ENCODE results near the gene ENOX1.

- TF ChIP-seq, protein P1, sequence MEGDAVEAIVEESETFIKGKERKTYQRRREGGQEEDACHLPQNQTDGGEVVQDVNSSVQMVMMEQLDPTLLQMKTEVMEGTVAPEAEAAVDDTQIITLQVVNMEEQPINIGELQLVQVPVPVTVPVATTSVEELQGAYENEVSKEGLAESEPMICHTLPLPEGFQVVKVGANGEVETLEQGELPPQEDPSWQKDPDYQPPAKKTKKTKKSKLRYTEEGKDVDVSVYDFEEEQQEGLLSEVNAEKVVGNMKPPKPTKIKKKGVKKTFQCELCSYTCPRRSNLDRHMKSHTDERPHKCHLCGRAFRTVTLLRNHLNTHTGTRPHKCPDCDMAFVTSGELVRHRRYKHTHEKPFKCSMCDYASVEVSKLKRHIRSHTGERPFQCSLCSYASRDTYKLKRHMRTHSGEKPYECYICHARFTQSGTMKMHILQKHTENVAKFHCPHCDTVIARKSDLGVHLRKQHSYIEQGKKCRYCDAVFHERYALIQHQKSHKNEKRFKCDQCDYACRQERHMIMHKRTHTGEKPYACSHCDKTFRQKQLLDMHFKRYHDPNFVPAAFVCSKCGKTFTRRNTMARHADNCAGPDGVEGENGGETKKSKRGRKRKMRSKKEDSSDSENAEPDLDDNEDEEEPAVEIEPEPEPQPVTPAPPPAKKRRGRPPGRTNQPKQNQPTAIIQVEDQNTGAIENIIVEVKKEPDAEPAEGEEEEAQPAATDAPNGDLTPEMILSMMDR (IDR thresholded peaks at IDR 0.05; ENCODE audit: borderline replicate concordance, extremely low read depth, low read length, poor library complexity, severe bottlenecking), result no peak
- TF ChIP-seq EZH2 (IDR thresholded peaks at IDR 0.05; ENCODE audit: borderline replicate concordance, low read depth, low read length, severe bottlenecking), result no peak
Measured at GRCh38 chr13:43353631-43354030, 433.1 kb downstream of the ENOX1 start.
